ENCODE data around the gene ATP9A. TPM values are rescaled to one million over a fixed set of nuclear protein-coding genes. Genes with fewer than 3 reads are reported as not detected.

ATP9A gene
- total RNA-seq, 4 donors from 2014 or later = 17.6 to 28.2 (median 19.5) TPM

GRCh38 chr20:51620432-51620831, 147.8 kb downstream of the ATP9A start:
- intact Hi-C loops (cut with DNase I) = no loop called here
- no peak overlapping the region for H3K4me3 ChIP-seq
- H3K27me3 ChIP-seq = no peaks in the 10 kb centered on the region
- no peak overlapping the region for H3K27ac ChIP-seq
- H3K4me1 ChIP-seq = no peaks in the 10 kb centered on the region
- TF ChIP-seq CTCF (IDR thresholded peaks at IDR 0.05) (no peak), POLR2A (IDR thresholded peaks at IDR 0.05) (no peak)
- no peaks in the 10 kb centered on the region for H3K9me3 ChIP-seq
- peaks cover 0 to 77% (median 3%) of the 10 kb centered on the region in 3 donors for H3K36me3 ChIP-seq
- 90 to 94% methylated on average over 12 of the region's 12 CpGs for WGBS, 2 donors
- DNase-seq = no peak

- 87 to 88% methylated on average over 3 of the region's 3 CpGs for WGBS, 2 donors
- Histone ChIP-seq H3K27me3 (no peaks in the 10 kb centered on the region), H3K4me3 (no peak overlapping the region), H3K9me3 (no peaks in the 10 kb centered on the region), H3K27ac (no peak overlapping the region), H3K36me3 (peaks cover 0 to 79% (median 3%) of the 10 kb centered on the region in 3 donors), H3K4me1 (no peaks in the 10 kb centered on the region)
- DNase-seq = no peak
- intact Hi-C loops (cut with DNase I) = no loop called here
- TF ChIP-seq CTCF (IDR thresholded peaks at IDR 0.05) (no peak), POLR2A (IDR thresholded peaks at IDR 0.05) (no peak)
Measured at GRCh38 chr20:51616060-51616459, 152.1 kb downstream of the ATP9A start.

- no peak for DNase-seq
- H3K27me3 ChIP-seq = no peaks in the 10 kb centered on the region
- H3K4me3 ChIP-seq = no peak overlapping the region
- no peaks in the 10 kb centered on the region for H3K9me3 ChIP-seq
- TF ChIP-seq POLR2A (IDR thresholded peaks at IDR 0.05) = no peak
- no peak for TF ChIP-seq CTCF (IDR thresholded peaks at IDR 0.05)
- intact Hi-C loops (cut with DNase I) = no loop called here
- H3K27ac ChIP-seq = no peak overlapping the region
- peaks cover 0 to 89% (median 3%) of the 10 kb centered on the region in 3 donors for H3K36me3 ChIP-seq
- no peaks in the 10 kb centered on the region for H3K4me1 ChIP-seq
- WGBS, 2 donors = 73 to 78% methylated on average over 6 of the region's 6 CpGs
Measured at GRCh38 chr20:51614687-51615086, 153.5 kb downstream of the ATP9A start.

- no peak for DNase-seq
- no peak for TF ChIP-seq CTCF (IDR thresholded peaks at IDR 0.05)
- no peak for TF ChIP-seq POLR2A (IDR thresholded peaks at IDR 0.05)
- no peak overlapping the region for H3K4me3 ChIP-seq
- no peaks in the 10 kb centered on the region for H3K4me1 ChIP-seq
- H3K9me3 ChIP-seq = no peaks in the 10 kb centered on the region
- peaks cover 0 to 93% (median under 1%) of the 10 kb centered on the region in 3 donors for H3K36me3 ChIP-seq
- H3K27ac ChIP-seq = no peak overlapping the region
- H3K27me3 ChIP-seq = no peaks in the 10 kb centered on the region
- WGBS, 2 donors = 85 to 97% methylated on average over 4 to 6 of the region's 6 CpGs
- intact Hi-C loops (cut with DNase I) = no loop called here
Measured at GRCh38 chr20:51613580-51613979, 154.6 kb downstream of the ATP9A start.

GRCh38 chr20:51612896-51613295, 155.3 kb downstream of the ATP9A start:
- Histone ChIP-seq H3K27ac (no peak overlapping the region), H3K9me3 (no peaks in the 10 kb centered on the region), H3K36me3 (peaks cover 0 to 93% (median 0%) of the 10 kb centered on the region in 3 donors), H3K4me3 (no peak overlapping the region), H3K4me1 (no peaks in the 10 kb centered on the region), H3K27me3 (no peaks in the 10 kb centered on the region)
- intact Hi-C loops (cut with DNase I) = no loop called here
- 91 to 92% methylated on average over 4 to 5 of the region's 5 CpGs for WGBS, 2 donors
- no peak for DNase-seq
- no peak for TF ChIP-seq CTCF (IDR thresholded peaks at IDR 0.05)
- TF ChIP-seq POLR2A (IDR thresholded peaks at IDR 0.05) = no peak
